HEK293 (cell line): Measurements from ENCODE around the gene PDSS2.

Source experiments
- MEIS1 ChIP-seq: sonication (generic); formaldehyde crosslinking; IDR thresholded peaks from 2 replicates; pipeline ENCODE4 v1.8.1; 2022; ENCODE audit warnings: missing genetic modification reagents, mild to moderate bottlenecking, borderline replicate concordance
- PRDM1 ChIP-seq: fragments of 450-650 bp; formaldehyde crosslinking; IDR thresholded peaks from 2 replicates; pipeline ENCODE4; 2016; ENCODE audit warnings: missing biosample characterization, missing genetic modification characterization
- ZBTB17 ChIP-seq: fragments of 450-650 bp; formaldehyde crosslinking; IDR thresholded peaks from 2 replicates; pipeline ENCODE4 v1.5.1; 2016; ENCODE audit warnings: missing biosample characterization, missing genetic modification characterization
- ZNF169 ChIP-seq: fragments of 450-650 bp; formaldehyde crosslinking; IDR thresholded peaks from 2 replicates; pipeline ENCODE4 v1.5.1; 2016; ENCODE audit warnings: missing biosample characterization, missing genetic modification characterization
- ZNF223 ChIP-seq: fragments of 450-650 bp; formaldehyde crosslinking; IDR thresholded peaks from 2 replicates; pipeline ENCODE4 v1.5.1; 2016; ENCODE audit warnings: missing biosample characterization, missing genetic modification characterization
- ZNF302 ChIP-seq: fragments of 450-650 bp; formaldehyde crosslinking; IDR thresholded peaks from 2 replicates; pipeline ENCODE4 v1.5.1; 2016; ENCODE audit warnings: missing biosample characterization, missing genetic modification characterization, low read depth
- ZNF335 ChIP-seq: fragments of 450-650 bp; formaldehyde crosslinking; conservative IDR thresholded peaks from 2 replicates; pipeline ENCODE4 v1.5.1; 2016; ENCODE audit warnings: missing biosample characterization, missing genetic modification characterization
- ZNF544 ChIP-seq: fragments of 450-650 bp; formaldehyde crosslinking; IDR thresholded peaks from 2 replicates; pipeline ENCODE4 v1.5.0; 2017; ENCODE audit warnings: missing biosample characterization, missing genetic modification characterization
- ZNF561 ChIP-seq: fragments of 450-650 bp; IDR thresholded peaks from 2 replicates; pipeline ENCODE4 v1.5.1; 2018; ENCODE audit warnings: missing biosample characterization, missing genetic modification characterization, borderline replicate concordance
- TF ChIP-seq, protein P1 (sequence below): fragments of 450-650 bp; formaldehyde crosslinking; IDR thresholded peaks from 2 replicates; pipeline ENCODE4 v1.5.1; 2016; ENCODE audit warnings: missing biosample characterization, missing genetic modification characterization

DNA sequence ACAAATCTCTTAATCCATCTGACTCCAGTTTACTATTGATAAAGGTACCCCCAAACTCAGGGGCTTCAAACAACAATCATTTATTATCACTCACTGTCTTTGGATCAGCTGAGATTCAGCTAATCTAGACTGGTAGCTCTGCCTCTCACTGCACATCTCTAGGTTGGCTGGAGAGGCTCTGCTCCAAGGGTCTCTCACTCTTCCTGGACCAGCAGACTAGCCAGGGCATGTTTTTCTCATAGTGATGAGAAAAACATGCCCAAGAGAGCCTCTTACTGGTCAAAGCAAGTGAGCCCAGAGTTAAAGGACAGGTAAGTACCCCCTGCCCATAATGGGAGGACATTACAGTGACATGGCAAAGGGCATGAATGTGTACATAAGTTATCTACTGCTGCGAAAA lies 228.9 kb downstream of the PDSS2 start:
- TF ChIP-seq, protein P1, sequence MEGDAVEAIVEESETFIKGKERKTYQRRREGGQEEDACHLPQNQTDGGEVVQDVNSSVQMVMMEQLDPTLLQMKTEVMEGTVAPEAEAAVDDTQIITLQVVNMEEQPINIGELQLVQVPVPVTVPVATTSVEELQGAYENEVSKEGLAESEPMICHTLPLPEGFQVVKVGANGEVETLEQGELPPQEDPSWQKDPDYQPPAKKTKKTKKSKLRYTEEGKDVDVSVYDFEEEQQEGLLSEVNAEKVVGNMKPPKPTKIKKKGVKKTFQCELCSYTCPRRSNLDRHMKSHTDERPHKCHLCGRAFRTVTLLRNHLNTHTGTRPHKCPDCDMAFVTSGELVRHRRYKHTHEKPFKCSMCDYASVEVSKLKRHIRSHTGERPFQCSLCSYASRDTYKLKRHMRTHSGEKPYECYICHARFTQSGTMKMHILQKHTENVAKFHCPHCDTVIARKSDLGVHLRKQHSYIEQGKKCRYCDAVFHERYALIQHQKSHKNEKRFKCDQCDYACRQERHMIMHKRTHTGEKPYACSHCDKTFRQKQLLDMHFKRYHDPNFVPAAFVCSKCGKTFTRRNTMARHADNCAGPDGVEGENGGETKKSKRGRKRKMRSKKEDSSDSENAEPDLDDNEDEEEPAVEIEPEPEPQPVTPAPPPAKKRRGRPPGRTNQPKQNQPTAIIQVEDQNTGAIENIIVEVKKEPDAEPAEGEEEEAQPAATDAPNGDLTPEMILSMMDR (tag by site-specific recombination) = no peak
- TF ChIP-seq ZBTB17 (tag by site-specific recombination) = no peak
- no peak for TF ChIP-seq ZNF561
- TF ChIP-seq PRDM1 (tag by site-specific recombination) = no peak
- TF ChIP-seq MEIS1 (CRISPR knock-in tag) = no peak
- no peak for TF ChIP-seq ZNF544 (tag by site-specific recombination)
- TF ChIP-seq ZNF223 = no peak
- TF ChIP-seq ZNF302 (tag by site-specific recombination) = no peak
- TF ChIP-seq ZNF335 (tag by site-specific recombination) = no peak
- TF ChIP-seq ZNF169 (tag by site-specific recombination) = no peak
